A549 (cell line): Measurements from ENCODE around the gene PGGT1B.

Experiments used
- CEBPB ChIP-seq, 2 experiments: fragments of >200 bp in 1 of 2; sonication (Bioruptor Twin) in 1 of 2; formaldehyde crosslinking in 1 of 2; IDR thresholded peaks; 2 replicates each; pipeline ENCODE4 v1.6.1; 2012 to 2016
- EHMT2 ChIP-seq: fragments of 200-600 bp; sonication (generic); IDR thresholded peaks from 2 replicates; pipeline ENCODE4 v1.6.1; 2016; ENCODE audit warnings: antibody characterized with exemption, low read depth, mild to moderate bottlenecking, moderate library complexity
- EP300 ChIP-seq, 2 experiments: fragments of >200 bp; sonication (Bioruptor Twin); formaldehyde crosslinking; IDR thresholded peaks; 2 replicates in 1 of 2; 3 replicates in 1 of 2; pipeline ENCODE4 v1.6.1; 2016 to 2017
- POLR2A ChIP-seq: IDR thresholded peaks from 2 replicates; pipeline ENCODE4 v1.6.1; 2012; ENCODE audit warnings: mild to moderate bottlenecking, low read length
- POLR2AphosphoS2 ChIP-seq: conservative IDR thresholded peaks from 2 replicates; pipeline ENCODE4 v1.6.1; 2012; ENCODE audit warnings: low read length, improper control_type of control experiment, inconsistent platforms
- SMC3 ChIP-seq: fragments of >200 bp; sonication (Bioruptor Twin); formaldehyde crosslinking; IDR thresholded peaks from 3 replicates; pipeline ENCODE4 v1.6.1; 2018; ENCODE audit warnings: inconsistent platforms
- TF ChIP-seq, protein P1 (sequence below): fragments of 450-650 bp; IDR thresholded peaks from 2 replicates; pipeline ENCODE4 v1.6.1; 2014; ENCODE audit warnings: antibody characterized with exemption
- TF ChIP-seq, protein P2 (sequence below): fragments of >200 bp; sonication (Bioruptor Twin); formaldehyde crosslinking; IDR thresholded peaks from 3 replicates; pipeline ENCODE4 v1.5.1; 2016

DNA sequence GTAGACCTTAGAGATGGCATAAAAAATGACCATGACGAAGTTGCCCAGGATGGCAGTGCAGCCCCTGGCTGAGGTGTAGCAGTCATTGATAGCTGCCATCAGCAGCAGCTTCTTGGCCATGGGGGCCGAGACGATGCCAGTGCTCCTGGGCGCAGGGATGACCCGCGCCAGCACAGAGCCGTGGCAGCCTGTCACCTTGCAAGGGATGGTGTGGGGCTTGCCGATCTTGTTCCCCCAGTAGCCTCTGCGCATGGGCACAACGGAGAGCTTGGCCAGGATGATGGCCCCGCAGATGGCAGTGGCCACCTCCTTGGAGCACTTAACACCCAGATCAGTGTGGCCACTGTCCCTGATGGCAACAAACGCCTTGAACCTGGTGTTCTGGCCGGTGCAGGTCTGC, 2.1 kb upstream of the PGGT1B start:
- TF ChIP-seq, protein P1, sequence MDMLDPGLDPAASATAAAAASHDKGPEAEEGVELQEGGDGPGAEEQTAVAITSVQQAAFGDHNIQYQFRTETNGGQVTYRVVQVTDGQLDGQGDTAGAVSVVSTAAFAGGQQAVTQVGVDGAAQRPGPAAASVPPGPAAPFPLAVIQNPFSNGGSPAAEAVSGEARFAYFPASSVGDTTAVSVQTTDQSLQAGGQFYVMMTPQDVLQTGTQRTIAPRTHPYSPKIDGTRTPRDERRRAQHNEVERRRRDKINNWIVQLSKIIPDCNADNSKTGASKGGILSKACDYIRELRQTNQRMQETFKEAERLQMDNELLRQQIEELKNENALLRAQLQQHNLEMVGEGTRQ, result no peak
- TF ChIP-seq POLR2A (no peak), POLR2AphosphoS2 (no peak), SMC3 (no peak), CEBPB (IDR thresholded peaks at IDR 0.05) (no peak), EP300 (IDR thresholded peaks at IDR 0.05) (no peak), EHMT2 (no peak)
- TF ChIP-seq, protein P2, sequence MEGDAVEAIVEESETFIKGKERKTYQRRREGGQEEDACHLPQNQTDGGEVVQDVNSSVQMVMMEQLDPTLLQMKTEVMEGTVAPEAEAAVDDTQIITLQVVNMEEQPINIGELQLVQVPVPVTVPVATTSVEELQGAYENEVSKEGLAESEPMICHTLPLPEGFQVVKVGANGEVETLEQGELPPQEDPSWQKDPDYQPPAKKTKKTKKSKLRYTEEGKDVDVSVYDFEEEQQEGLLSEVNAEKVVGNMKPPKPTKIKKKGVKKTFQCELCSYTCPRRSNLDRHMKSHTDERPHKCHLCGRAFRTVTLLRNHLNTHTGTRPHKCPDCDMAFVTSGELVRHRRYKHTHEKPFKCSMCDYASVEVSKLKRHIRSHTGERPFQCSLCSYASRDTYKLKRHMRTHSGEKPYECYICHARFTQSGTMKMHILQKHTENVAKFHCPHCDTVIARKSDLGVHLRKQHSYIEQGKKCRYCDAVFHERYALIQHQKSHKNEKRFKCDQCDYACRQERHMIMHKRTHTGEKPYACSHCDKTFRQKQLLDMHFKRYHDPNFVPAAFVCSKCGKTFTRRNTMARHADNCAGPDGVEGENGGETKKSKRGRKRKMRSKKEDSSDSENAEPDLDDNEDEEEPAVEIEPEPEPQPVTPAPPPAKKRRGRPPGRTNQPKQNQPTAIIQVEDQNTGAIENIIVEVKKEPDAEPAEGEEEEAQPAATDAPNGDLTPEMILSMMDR, result no peak
